B cell (primary cell): ENCODE results near the gene UCK1. TPM values are rescaled to one million over a fixed set of nuclear protein-coding genes. Genes with fewer than 3 reads are reported as not detected.

Experiments
- ATAC-seq: fragments of 200-7000 bp; cut with Tn5 transposase; one replicate; pipeline ENCODE4 v1.10.0; 2021; ENCODE audit warnings: low read depth, mild to moderate bottlenecking, moderate number of reproducible peaks, moderate library complexity
- CTCF ChIA-PET: fragments of 350-600 bp; sonication (Branson Sonifier 250); formaldehyde crosslinking; loops from one replicate; lab custom pipeline; 2021; ENCODE audit warnings: antibody characterized with exemption, inconsistent platforms; lab: Charles Lee
- POLR2A ChIA-PET: fragments of 350-600 bp; sonication (Branson Sonifier 250); formaldehyde crosslinking; loops from one replicate; lab custom pipeline; 2021; ENCODE audit warnings: antibody characterized with exemption; lab: Charles Lee
- DNase-seq: peaks from one replicate; pipeline ENCODE4 v3.0.0; 2013
- H2AFZ ChIP-seq: 2 replicates; pipeline ENCODE4 v1.6.1; 2012; ENCODE audit warnings: mild to moderate bottlenecking, low read depth, low read length; ENCODE audit not compliant: insufficient read depth, poor library complexity, severe bottlenecking
- H3K27ac ChIP-seq, 2 donors: 1 replicate in 1 of 2; 2 replicates in 1 of 2; pipeline ENCODE4 v1.5.1; 2012 to 2013; ENCODE audit warnings: low read length in 2 of 2, mild to moderate bottlenecking in 2 of 2, moderate library complexity in 1 of 2
- H3K27me3 ChIP-seq, 4 experiments: fragments of 200-600 bp in 1 of 4; sonication (generic) in 1 of 4; replicated peaks in 1 of 4; 1 replicate in 2 of 4; 2 replicates in 2 of 4; pipeline versions ENCODE4 v1.6.1 to v1.7.0; 2013 to 2016; ENCODE audit warnings: low read length in 3 of 4, mild to moderate bottlenecking in 2 of 4, mixed read lengths in 1 of 4, moderate library complexity in 1 of 4; ENCODE audit not compliant: insufficient read depth in 4 of 4, control insufficient read depth in 3 of 4; ENCODE audit errors: control extremely low read depth in 1 of 4
- H3K36me3 ChIP-seq, 2 experiments: replicated peaks in 1 of 2; 1 replicate in 1 of 2; 2 replicates in 1 of 2; pipeline versions ENCODE4 v1.6.1 to v1.7.1; 2013; ENCODE audit warnings: low read length in 1 of 2; ENCODE audit not compliant: insufficient read depth in 2 of 2, control insufficient read depth in 1 of 2; ENCODE audit errors: control extremely low read depth in 1 of 2, extremely low read depth in 1 of 2
- H3K4me1 ChIP-seq, 2 donors: fragments of 200-600 bp in 1 of 2; sonication (generic) in 1 of 2; 1 replicate in 1 of 2; 2 replicates in 1 of 2; pipeline versions ENCODE4 v1.5.1 to v1.6.1; 2013 to 2017; ENCODE audit warnings: low read length in 2 of 2; ENCODE audit not compliant: control insufficient read depth in 2 of 2, insufficient read depth in 2 of 2
- H3K4me2 ChIP-seq: replicated peaks from 2 replicates; pipeline ENCODE3; 2012; ENCODE audit warnings: mild to moderate bottlenecking, low read depth, low read length; ENCODE audit not compliant: poor library complexity, severe bottlenecking
- H3K4me3 ChIP-seq, 5 experiments: fragments of 200-600 bp in 1 of 5; sonication (generic) in 1 of 5; 1 replicate in 3 of 5; 2 replicates in 2 of 5; pipeline versions ENCODE4 v1.5.1 to v1.7.0; 2011 to 2016; ENCODE audit warnings: low read length in 4 of 5, mild to moderate bottlenecking in 4 of 5, low read depth in 2 of 5, control low read depth in 1 of 5, moderate library complexity in 1 of 5; ENCODE audit not compliant: insufficient read depth in 1 of 5; ENCODE audit errors: control extremely low read depth in 1 of 5, extremely low read depth in 1 of 5
- H3K79me2 ChIP-seq: fragments of 200-600 bp; sonication (generic); one replicate; pipeline ENCODE4 v1.6.0; 2016; ENCODE audit warnings: low read length; ENCODE audit not compliant: control insufficient read depth, insufficient read depth
- H3K9ac ChIP-seq: fragments of 200-600 bp; sonication (generic); 2 replicates; pipeline ENCODE4 v1.6.1; 2017; ENCODE audit warnings: mild to moderate bottlenecking, low read length, moderate library complexity
- H3K9me3 ChIP-seq, 3 donors: one replicate each; pipeline versions ENCODE4 v1.6.1 to v1.7.1; 2013; ENCODE audit warnings: low read length in 2 of 3; ENCODE audit not compliant: control insufficient read depth in 2 of 3, insufficient read depth in 1 of 3; ENCODE audit errors: control extremely low read depth in 1 of 3
- H4K20me1 ChIP-seq: 2 replicates; pipeline ENCODE4 v1.6.0; 2012; ENCODE audit warnings: mild to moderate bottlenecking, low read length; ENCODE audit not compliant: insufficient read depth, control insufficient read depth, poor library complexity, severe bottlenecking
- H3K27ac Mint-ChIP-seq: one replicate; pipeline ENCODE4 v1.8.0; 2021; ENCODE audit warnings: mixed read lengths
- H3K27me3 Mint-ChIP-seq: one replicate; pipeline ENCODE4 v1.8.0; 2021; ENCODE audit warnings: mixed read lengths
- H3K4me1 Mint-ChIP-seq: one replicate; pipeline ENCODE4 v1.8.0; 2021; ENCODE audit warnings: mixed read lengths
- H3K4me3 Mint-ChIP-seq: one replicate; pipeline ENCODE4 v1.8.0; 2021; ENCODE audit warnings: mixed read lengths
- H3K9me3 Mint-ChIP-seq: one replicate; pipeline ENCODE4 v1.8.0; 2022; ENCODE audit warnings: mixed read lengths; ENCODE audit not compliant: insufficient read depth
- CTCF ChIP-seq: fragments of 200-600 bp; IDR thresholded peaks from one replicate; pipeline ENCODE4 v1.8.0; 2022; ENCODE audit warnings: antibody characterized with exemption, mild to moderate bottlenecking
- EZH2 ChIP-seq: IDR thresholded peaks from 2 replicates; pipeline ENCODE4 v1.6.1; 2012; ENCODE audit warnings: borderline replicate concordance, low read depth, mild to moderate bottlenecking, moderate library complexity, low read length; ENCODE audit not compliant: insufficient read depth, poor library complexity, severe bottlenecking
- WGBS: methylation state at CpG from one replicate; pipeline ENCODE4 v1.1.5; 2013; ENCODE audit warnings: missing lambda C conversion rate; ENCODE audit not compliant: insufficient coverage; 5-methylcytosine and 5-hydroxymethylcytosine counted together
- intact Hi-C: fragments of 100-400 bp; cut with micrococcal nuclease; formaldehyde crosslinking; loops from one replicate; pipeline ENCODE4 v1.10.0; 2022
- polyA plus RNA-seq: library from polyadenylated mRNA; depleted of rRNA; stranded (reverse); fragments of >200 nt; gene quantifications from 2 replicates; pipeline ENCODE4 v1.2.3, GENCODE V29; 2012
- total RNA-seq, 2 donors: library from RNA; stranded (reverse); fragments of 120-200 nt in 1 of 2; gene quantifications; 1 replicate in 1 of 2; 2 replicates in 1 of 2; pipeline versions ENCODE4 v1.2.3 to v1.2.4, GENCODE V29; 2013 to 2022

Gene UCK1
- total and polyA plus RNA-seq, 2 donors (not counting 1 experiment from before 2014, with no cell fraction given) = 25.3 to 39.3 TPM

GRCh38 chr9:131566158-131566557 is 35.1 kb upstream of the UCK1 start:
- no peaks in the 10 kb centered on the region for H4K20me1 ChIP-seq
- peaks cover 0 to 14% (median 4%) of the 10 kb centered on the region in 3 donors for H3K9me3 ChIP-seq
- no peaks in the 10 kb centered on the region for H3K4me1 ChIP-seq
- no peaks in the 10 kb centered on the region for H3K27me3 ChIP-seq
- intact Hi-C loops = loop anchor here (5.0 kb wide), 1 partner anchor 34 kb away; the partner anchor contains the start of gene UCK1
- Mint-ChIP-seq H3K27me3 (no peaks in the 10 kb centered on the region), H3K4me3 (no peak overlapping the region), H3K27ac (no peak overlapping the region), H3K9me3 (no peaks in the 10 kb centered on the region), H3K4me1 (no peaks in the 10 kb centered on the region)
- ChIA-PET POLR2A (interaction anchor here (0.6 kb wide), 1 partner anchor 64 kb away, joined by 3 read pairs; no protein-coding TSS in a partner anchor), CTCF (no interaction called here)
- no peak overlapping the region for H3K4me3 ChIP-seq
- no peak overlapping the region for H3K4me2 ChIP-seq
- WGBS = no CpG with 5 or more reads among the region's 3 CpGs
- DNase-seq = no peak
- H3K79me2 ChIP-seq = no peaks in the 10 kb centered on the region
- H2AFZ ChIP-seq = no peak overlapping the region
- H3K27ac ChIP-seq = no peak overlapping the region
- peaks cover 0 to 10% of the 10 kb centered on the region in 2 experiments for H3K36me3 ChIP-seq
- no peak overlapping the region for H3K9ac ChIP-seq
- ATAC-seq = no peak
- TF ChIP-seq CTCF = no peak
- TF ChIP-seq EZH2 = no peak

- no CpG with 5 or more reads among the region's 5 CpGs for WGBS
These were observed 34.3 kb upstream of the UCK1 start for GRCh38 chr9:131565369-131565768.

More at GRCh38 chr9:131565369-131565768, 34.3 kb upstream of the UCK1 start:
- DNase-seq (no peak), ATAC-seq (no peak)
- intact Hi-C loops = loop anchor here (5.0 kb wide), 1 partner anchor 33 kb away; the partner anchor contains the start of gene UCK1
- H3K9me3 Mint-ChIP-seq = no peaks in the 10 kb centered on the region
- Histone ChIP-seq H3K79me2 (no peaks in the 10 kb centered on the region), H3K27me3 (no peaks in the 10 kb centered on the region), H2AFZ (no peak overlapping the region), H3K9me3 (peaks cover 0 to 14% (median 4%) of the 10 kb centered on the region in 3 donors), H3K9ac (no peak overlapping the region), H3K27ac (no peak overlapping the region), H3K36me3 (peaks cover 0 to 5% of the 10 kb centered on the region in 2 experiments), H4K20me1 (no peaks in the 10 kb centered on the region), H3K4me3 (no peak overlapping the region), H3K4me1 (no peaks in the 10 kb centered on the region), H3K4me2 (no peak overlapping the region)
- no peaks in the 10 kb centered on the region for H3K4me1 Mint-ChIP-seq
- H3K27ac Mint-ChIP-seq = no peak overlapping the region
- H3K27me3 Mint-ChIP-seq = no peaks in the 10 kb centered on the region
- ChIA-PET POLR2A (interaction anchor here (0.6 to 0.8 kb wide), 2 partner anchors 65 to 85 kb away, joined by 3 to 7 read pairs; no protein-coding TSS in a partner anchor), CTCF (no interaction called here)
- no peak for TF ChIP-seq EZH2
- no peak for TF ChIP-seq CTCF
- H3K4me3 Mint-ChIP-seq = no peak overlapping the region
